Smooth muscle cell of the brain vasculature (primary cell): Measurements from ENCODE around the gene ASIC5.
"Not testable (repeated sequence)": the region's sequence is repeated elsewhere in the genome, so short reads cannot be mapped to it uniquely, and the experiment has no call there.

Experiments used
- DNase-seq: peaks from one replicate; pipeline ENCODE4 v3.0.0-alpha.2; 2012; ENCODE audit warnings: low read depth, low spot score

ASIC5 gene

GRCh38 chr4:155802190-155802959 is 63.7 kb downstream of the ASIC5 start:
- DNase-seq: no peak

- DNase-seq: no peak
These were observed 65.3 kb downstream of the ASIC5 start for GRCh38 chr4:155800685-155801343.

- no peak for DNase-seq
These were observed 66.3 kb downstream of the ASIC5 start for GRCh38 chr4:155799794-155800123.

- DNase-seq: no peak
These were observed 66.8 kb downstream of the ASIC5 start for GRCh38 chr4:155799116-155799793.

- not testable (repeated sequence) for DNase-seq
These were observed 68.5 kb downstream of the ASIC5 start for GRCh38 chr4:155797581-155797980.

- DNase-seq: no peak
These were observed 70.1 kb downstream of the ASIC5 start for GRCh38 chr4:155795991-155796390.

- no peak for DNase-seq
These were observed 71.4 kb downstream of the ASIC5 start for GRCh38 chr4:155794589-155795236.

GRCh38 chr4:155789982-155790381 is 76.1 kb downstream of the ASIC5 start:
- DNase-seq: no peak

GRCh38 chr4:155789391-155789790 is 76.7 kb downstream of the ASIC5 start:
- DNase-seq: no peak

GRCh38 chr4:155787113-155787710 is 78.9 kb downstream of the ASIC5 start:
- DNase-seq: no peak

- DNase-seq: no peak
These were observed 80.2 kb downstream of the ASIC5 start for GRCh38 chr4:155785828-155786227.

GRCh38 chr4:155784637-155785036 is 81.4 kb downstream of the ASIC5 start:
- no peak for DNase-seq

GRCh38 chr4:155781249-155781831 is 84.7 kb downstream of the ASIC5 start:
- no peak for DNase-seq

GRCh38 chr4:155780775-155781174 is 85.3 kb downstream of the ASIC5 start:
- no peak for DNase-seq
